Activated CD8-positive, alpha-beta memory T cell treated with anti-CD3 and anti-CD28 coated beads for 1 hour (primary cell): ENCODE measurements around the gene RNF149.

Experiments used
- DNase-seq, 2 donors: peaks; one replicate each; pipeline ENCODE4 v3.0.0-alpha.2; 2020; ENCODE audit warnings: low read depth in 1 of 2; ENCODE audit errors: extremely low read depth in 1 of 2

RNF149 gene

GRCh38 chr2:101234169-101234938, 74.1 kb downstream of the RNF149 start:
- no peak for DNase-seq

- no peak for DNase-seq
Measured at GRCh38 chr2:101232770-101233169, 75.7 kb downstream of the RNF149 start.

- DNase-seq: no peak
Measured at GRCh38 chr2:101231937-101232730, 76.4 kb downstream of the RNF149 start.

- no peak for DNase-seq
Measured at GRCh38 chr2:101231240-101231639, 77.3 kb downstream of the RNF149 start.

GRCh38 chr2:101230541-101231001, 77.9 kb downstream of the RNF149 start:
- DNase-seq: no peak
